Sigmoid colon (tissue), 3 donors: ENCODE results near the gene PHB1.
"Not testable (repeated sequence)": the region's sequence is repeated elsewhere in the genome, so short reads cannot be mapped to it uniquely, and the experiment has no call there.

ENCODE experiments used
- POLR2A ChIP-seq, 2 donors: fragments of 450-650 bp; IDR thresholded peaks; one replicate each; pipeline ENCODE4 v1.6.1; 2016; ENCODE audit warnings: antibody characterized with exemption in 2 of 2, mild to moderate bottlenecking in 2 of 2, moderate library complexity in 2 of 2
- TF ChIP-seq, protein P1 (sequence below), 4 experiments: fragments of 450-650 bp in 3 of 4; fragments of 200-600 bp in 1 of 4; IDR thresholded peaks; one replicate each; pipeline ENCODE4 v1.5.1; 2016 to 2019; ENCODE audit warnings: antibody characterized with exemption in 4 of 4, mild to moderate bottlenecking in 3 of 4, moderate library complexity in 2 of 4

DNA sequence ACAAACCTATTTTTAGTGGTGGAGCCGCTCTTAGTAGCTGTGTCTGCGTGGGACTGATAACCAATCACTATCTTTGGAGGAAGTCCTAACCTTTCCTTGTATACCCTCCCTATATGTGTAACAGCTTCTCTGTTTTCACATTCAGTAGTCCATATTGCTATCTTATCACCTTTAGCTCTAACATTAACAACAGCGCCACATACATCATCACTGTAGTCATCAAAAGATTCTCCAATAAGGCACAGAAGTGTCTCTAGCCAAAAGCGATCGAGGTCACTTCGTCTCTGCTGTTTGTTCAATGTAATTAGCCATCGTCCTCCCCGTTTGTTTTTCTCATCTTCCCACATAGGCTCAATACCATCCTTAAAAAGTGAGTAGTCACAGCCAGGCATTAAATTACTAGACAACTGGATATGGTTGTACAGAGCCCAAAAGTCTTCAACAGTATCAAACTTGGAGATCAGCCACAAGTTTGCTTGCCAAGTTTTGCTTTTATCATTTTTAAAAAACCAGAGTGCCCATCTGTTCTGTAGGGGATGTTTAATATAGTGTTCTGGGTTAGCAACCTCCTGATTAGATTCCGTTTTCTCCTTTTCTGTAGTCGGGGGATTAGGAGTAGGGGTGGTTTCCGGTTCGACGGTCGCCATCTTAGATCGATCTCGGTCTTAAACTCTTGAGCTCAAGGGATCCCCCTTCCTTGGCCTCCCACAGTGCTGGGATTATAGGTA, 9.8 kb upstream of the PHB1 start:
- TF ChIP-seq, protein P1, sequence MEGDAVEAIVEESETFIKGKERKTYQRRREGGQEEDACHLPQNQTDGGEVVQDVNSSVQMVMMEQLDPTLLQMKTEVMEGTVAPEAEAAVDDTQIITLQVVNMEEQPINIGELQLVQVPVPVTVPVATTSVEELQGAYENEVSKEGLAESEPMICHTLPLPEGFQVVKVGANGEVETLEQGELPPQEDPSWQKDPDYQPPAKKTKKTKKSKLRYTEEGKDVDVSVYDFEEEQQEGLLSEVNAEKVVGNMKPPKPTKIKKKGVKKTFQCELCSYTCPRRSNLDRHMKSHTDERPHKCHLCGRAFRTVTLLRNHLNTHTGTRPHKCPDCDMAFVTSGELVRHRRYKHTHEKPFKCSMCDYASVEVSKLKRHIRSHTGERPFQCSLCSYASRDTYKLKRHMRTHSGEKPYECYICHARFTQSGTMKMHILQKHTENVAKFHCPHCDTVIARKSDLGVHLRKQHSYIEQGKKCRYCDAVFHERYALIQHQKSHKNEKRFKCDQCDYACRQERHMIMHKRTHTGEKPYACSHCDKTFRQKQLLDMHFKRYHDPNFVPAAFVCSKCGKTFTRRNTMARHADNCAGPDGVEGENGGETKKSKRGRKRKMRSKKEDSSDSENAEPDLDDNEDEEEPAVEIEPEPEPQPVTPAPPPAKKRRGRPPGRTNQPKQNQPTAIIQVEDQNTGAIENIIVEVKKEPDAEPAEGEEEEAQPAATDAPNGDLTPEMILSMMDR (IDR thresholded peaks at IDR 0.05): not testable (repeated sequence)
- TF ChIP-seq POLR2A (IDR thresholded peaks at IDR 0.05): not testable (repeated sequence)
